Testis (tissue), 2 donors: Measurements from ENCODE around the gene LKAAEAR1.

Source experiments
- POLR2A ChIP-seq: fragments of 450-650 bp; IDR thresholded peaks from one replicate; pipeline ENCODE4 v1.6.1; 2017; ENCODE audit warnings: antibody characterized with exemption, mild to moderate bottlenecking, moderate library complexity
- TF ChIP-seq, protein P1 (sequence below), 3 experiments: fragments of 450-650 bp in 2 of 3; fragments of 200-600 bp in 1 of 3; sonication (generic) in 1 of 3; IDR thresholded peaks; one replicate each; pipeline ENCODE4 v1.5.1; 2016 to 2019; ENCODE audit warnings: antibody characterized with exemption in 3 of 3, mild to moderate bottlenecking in 2 of 3, moderate library complexity in 1 of 3

- TF ChIP-seq, protein P1, sequence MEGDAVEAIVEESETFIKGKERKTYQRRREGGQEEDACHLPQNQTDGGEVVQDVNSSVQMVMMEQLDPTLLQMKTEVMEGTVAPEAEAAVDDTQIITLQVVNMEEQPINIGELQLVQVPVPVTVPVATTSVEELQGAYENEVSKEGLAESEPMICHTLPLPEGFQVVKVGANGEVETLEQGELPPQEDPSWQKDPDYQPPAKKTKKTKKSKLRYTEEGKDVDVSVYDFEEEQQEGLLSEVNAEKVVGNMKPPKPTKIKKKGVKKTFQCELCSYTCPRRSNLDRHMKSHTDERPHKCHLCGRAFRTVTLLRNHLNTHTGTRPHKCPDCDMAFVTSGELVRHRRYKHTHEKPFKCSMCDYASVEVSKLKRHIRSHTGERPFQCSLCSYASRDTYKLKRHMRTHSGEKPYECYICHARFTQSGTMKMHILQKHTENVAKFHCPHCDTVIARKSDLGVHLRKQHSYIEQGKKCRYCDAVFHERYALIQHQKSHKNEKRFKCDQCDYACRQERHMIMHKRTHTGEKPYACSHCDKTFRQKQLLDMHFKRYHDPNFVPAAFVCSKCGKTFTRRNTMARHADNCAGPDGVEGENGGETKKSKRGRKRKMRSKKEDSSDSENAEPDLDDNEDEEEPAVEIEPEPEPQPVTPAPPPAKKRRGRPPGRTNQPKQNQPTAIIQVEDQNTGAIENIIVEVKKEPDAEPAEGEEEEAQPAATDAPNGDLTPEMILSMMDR (IDR thresholded peaks at IDR 0.05), result peak; percentile 50 to 75 (median 67)
- no peak for TF ChIP-seq POLR2A
Measured at GRCh38 chr20:64057628-64058498, 26.3 kb downstream of the LKAAEAR1 start.
